Prostate gland (tissue), 2 donors: ENCODE results near the gene ADAMTS7.

Experiments used
- CTCF ChIP-seq, 4 experiments: fragments of 200-600 bp in 2 of 4; fragments of 450-650 bp in 2 of 4; sonication (generic) in 2 of 4; IDR thresholded peaks; 1 replicate in 3 of 4; 2 replicates in 1 of 4; pipeline ENCODE4 v1.5.1; 2016 to 2019; ENCODE audit warnings: antibody characterized with exemption in 4 of 4, mild to moderate bottlenecking in 2 of 4, moderate library complexity in 2 of 4
- POLR2A ChIP-seq: fragments of 450-650 bp; IDR thresholded peaks from one replicate; pipeline ENCODE4 v1.6.1; 2016; ENCODE audit warnings: antibody characterized with exemption, mild to moderate bottlenecking
- POLR2AphosphoS5 ChIP-seq: sonication (generic); formaldehyde crosslinking; IDR thresholded peaks from one replicate; pipeline ENCODE4 v1.6.1; 2017; ENCODE audit warnings: antibody characterized with exemption

GRCh38 chr15:78714890-78715289 lies 96.4 kb downstream of the ADAMTS7 start:
- no peak for TF ChIP-seq CTCF (IDR thresholded peaks at IDR 0.05)
- no peak for TF ChIP-seq POLR2A
- TF ChIP-seq POLR2AphosphoS5: no peak
